GM18519 (cell line): ENCODE results near the gene MEA1.
A peak's percentile ranks its signal among the peaks of the same experiment; 100 is the strongest.
"Not testable (repeated sequence)": the region's sequence is repeated elsewhere in the genome, so short reads cannot be mapped to it uniquely, and the experiment has no call there.

Source experiments
- ATAC-seq: cut with Tn5 transposase; IDR thresholded peaks from one replicate; pipeline ENCODE4 v1.9.1; 2021; ENCODE audit warnings: mild to moderate bottlenecking, moderate library complexity; ENCODE audit not compliant: unreplicated experiment, low FRiP score

MEA1 gene

GRCh38 chr6:43013097-43013842, 476 bp downstream of the MEA1 start:
- no peak for ATAC-seq

- ATAC-seq = no peak
Observed at GRCh38 chr6:43012364-43012763, 1.4 kb downstream of the MEA1 start.

DNA sequence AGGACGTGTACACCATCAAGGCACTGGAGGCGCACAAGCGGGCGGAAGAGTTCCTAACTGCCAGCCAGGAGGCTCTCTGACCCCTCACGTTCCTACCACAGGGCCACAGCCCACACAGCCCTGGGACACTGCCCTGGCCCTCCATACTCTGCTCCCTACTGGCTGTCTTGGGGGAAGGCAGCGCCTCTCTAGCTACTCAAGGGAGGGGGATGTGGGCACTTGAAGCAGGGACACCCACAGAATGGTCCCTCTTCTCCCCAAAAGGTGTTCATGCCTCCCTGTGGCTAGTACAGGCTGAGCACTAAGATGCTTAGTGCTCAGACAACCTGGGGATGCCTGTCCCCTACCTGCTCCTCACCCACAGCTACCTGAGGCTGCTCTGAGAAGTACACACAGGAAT, 2.5 kb downstream of the MEA1 start:
- no peak for ATAC-seq

DNA sequence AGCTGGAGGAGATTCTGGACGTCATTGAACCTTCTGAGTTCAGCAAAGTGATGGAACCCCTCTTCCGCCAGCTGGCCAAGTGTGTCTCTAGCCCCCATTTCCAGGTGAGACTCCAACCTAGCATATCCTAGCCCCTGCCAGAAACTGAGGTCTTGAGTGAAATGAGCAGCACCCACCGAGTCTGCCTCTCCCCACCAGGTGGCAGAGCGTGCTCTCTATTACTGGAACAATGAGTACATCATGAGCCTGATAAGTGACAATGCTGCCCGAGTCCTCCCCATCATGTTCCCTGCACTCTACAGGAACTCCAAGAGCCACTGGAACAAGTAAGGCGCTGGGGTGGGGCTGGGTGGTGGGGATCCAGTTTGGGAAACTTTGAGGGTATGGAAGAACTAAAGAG, 4.6 kb downstream of the MEA1 start:
- ATAC-seq = no peak

GRCh38 chr6:43007126-43007525, 6.6 kb downstream of the MEA1 start:
- no peak for ATAC-seq

GRCh38 chr6:43006251-43006650, 7.5 kb downstream of the MEA1 start:
- no peak for ATAC-seq

- no peak for ATAC-seq
Observed at GRCh38 chr6:43005844-43006243, 7.9 kb downstream of the MEA1 start.

- no peak for ATAC-seq
Observed at GRCh38 chr6:43001843-43002242, 11.9 kb downstream of the MEA1 start.

GRCh38 chr6:42998205-42998604, 15.5 kb downstream of the MEA1 start:
- not testable (repeated sequence) for ATAC-seq

- ATAC-seq = no peak
Observed at GRCh38 chr6:42996513-42996912, 17.2 kb downstream of the MEA1 start.

- no peak for ATAC-seq
Observed at GRCh38 chr6:42993445-42993844, 20.3 kb downstream of the MEA1 start.

DNA sequence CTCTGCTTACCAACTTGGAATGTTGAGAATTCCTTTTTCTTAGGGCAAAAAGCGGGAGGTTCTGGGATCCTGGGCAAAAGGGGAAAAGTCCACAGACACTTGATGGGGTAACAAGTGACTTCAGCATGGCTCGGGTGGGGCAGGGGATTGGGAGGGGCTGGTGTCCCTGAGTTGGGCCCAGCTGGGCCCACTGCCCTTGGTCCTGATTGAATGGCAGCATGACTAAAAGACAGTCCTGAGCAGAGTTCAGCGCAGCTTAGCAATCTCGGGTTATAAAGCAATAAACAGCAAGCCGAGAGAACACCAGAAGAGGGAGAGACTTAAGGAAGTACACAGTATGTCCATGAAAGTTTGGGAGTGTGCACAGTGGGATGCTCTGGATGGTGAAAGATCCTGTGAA, 23.8 kb downstream of the MEA1 start:
- ATAC-seq = no peak

DNA sequence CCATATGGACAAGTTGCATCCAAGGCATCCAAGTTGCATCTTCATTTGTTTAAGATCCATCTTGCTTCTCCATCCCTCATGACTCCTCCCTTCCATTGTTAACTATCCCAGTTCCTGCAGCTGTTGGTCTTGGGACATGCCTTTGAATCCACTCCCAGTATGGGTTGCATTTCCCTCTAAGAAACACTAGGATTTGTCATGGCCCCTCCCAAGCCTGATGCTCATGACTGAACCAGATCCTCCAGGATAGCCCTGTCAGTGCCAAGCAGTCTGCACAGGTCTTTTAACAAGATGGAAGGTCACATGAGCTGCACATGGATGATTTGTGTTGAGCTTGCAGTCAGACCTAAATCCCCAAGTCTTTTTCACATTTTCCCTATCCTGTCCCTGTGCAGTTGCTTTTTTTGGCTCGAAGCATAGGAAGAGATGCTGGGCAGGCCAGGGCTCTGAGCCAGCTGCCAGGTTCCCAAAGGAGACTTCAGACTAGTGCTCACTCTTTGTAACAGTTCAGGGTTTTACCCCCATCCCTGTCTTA, 25.2 kb downstream of the MEA1 start:
- ATAC-seq = no peak

GRCh38 chr6:42987533-42988451, 26.0 kb downstream of the MEA1 start:
- ATAC-seq = no peak

DNA sequence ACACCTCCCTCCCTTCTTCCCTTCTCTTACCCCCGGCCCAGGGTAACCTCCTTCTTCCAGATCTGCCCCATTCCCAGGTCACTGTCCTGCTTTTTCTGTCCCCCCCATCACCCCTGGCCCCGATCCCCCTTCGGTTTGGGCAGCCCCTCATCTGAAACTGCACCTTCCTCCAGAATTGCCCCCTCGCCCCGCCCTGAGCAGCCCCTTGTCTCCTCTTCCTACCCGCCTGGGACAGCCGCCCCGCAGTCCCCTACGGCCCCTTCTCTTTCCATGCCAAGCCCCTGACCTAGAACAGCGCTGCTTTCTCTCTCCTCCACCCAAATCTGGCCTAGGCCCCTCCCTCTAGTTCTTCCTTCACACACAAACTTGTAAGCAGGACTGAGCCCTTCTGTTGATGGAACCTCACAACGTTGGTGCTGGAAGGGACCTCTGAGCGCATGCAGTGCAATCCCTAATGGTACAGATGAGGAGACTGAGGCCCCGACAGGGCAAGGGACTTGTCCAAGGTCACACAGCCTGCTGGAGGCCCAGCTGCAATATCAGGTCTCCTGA, 28.7 kb downstream of the MEA1 start:
- no peak for ATAC-seq

DNA sequence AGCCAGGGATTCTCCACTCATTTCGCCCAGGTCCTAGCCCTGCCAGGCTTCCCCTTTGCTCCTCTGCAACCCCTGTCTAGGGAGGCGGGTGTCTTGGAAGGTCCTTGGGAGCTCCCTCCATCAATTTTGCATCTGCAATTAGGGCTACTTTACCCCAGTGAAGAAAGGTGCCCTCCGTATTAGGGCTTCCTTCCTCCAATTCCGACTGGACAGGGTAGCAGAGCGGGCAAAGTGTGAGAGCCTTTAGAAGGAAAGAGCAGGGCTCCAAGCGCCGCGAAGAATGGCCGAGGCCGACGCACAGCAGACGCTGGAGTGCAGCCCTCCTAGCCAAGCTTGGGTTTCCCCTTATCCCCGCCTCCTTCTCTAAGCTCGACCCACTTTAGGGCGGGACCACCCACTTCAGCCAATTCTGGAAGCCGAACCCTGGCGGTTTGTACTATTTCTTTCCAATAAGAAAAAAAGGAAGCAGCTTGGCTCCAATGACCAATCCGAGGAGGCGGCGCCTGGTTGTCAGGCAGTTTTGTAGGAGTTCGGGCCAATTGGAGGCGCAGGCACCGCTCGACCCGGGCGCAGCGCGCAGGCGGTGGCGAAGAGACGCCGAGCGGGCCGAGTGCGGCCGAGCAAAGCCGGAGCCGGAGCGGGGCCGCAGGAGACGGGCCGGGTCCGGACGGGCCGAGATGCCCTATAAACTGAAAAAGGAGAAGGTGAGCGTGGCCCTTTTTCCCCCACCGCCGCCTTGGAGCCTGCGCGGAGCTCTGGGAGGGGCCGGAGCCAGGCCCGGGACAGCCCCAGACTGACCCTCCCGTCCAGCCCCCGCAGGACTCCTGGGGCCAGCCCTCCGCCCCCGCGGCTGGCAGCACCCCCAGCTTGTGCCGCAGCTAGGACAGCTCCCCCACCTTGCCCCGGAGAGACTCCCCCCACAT, 29.5 kb downstream of the MEA1 start, which contains the start of gene PPP2R5D:
TSS of gene PPP2R5D (plus strand) at position 570 of the 923 bp plus-strand sequence. CDS start at position 678, 108 bp downstream.
- peak; percentile 86 for ATAC-seq

- no peak for ATAC-seq
Observed at GRCh38 chr6:42981836-42982235, 31.9 kb downstream of the MEA1 start.

- no peak for ATAC-seq
Observed at GRCh38 chr6:42979523-42980177, 34.1 kb downstream of the MEA1 start.

DNA sequence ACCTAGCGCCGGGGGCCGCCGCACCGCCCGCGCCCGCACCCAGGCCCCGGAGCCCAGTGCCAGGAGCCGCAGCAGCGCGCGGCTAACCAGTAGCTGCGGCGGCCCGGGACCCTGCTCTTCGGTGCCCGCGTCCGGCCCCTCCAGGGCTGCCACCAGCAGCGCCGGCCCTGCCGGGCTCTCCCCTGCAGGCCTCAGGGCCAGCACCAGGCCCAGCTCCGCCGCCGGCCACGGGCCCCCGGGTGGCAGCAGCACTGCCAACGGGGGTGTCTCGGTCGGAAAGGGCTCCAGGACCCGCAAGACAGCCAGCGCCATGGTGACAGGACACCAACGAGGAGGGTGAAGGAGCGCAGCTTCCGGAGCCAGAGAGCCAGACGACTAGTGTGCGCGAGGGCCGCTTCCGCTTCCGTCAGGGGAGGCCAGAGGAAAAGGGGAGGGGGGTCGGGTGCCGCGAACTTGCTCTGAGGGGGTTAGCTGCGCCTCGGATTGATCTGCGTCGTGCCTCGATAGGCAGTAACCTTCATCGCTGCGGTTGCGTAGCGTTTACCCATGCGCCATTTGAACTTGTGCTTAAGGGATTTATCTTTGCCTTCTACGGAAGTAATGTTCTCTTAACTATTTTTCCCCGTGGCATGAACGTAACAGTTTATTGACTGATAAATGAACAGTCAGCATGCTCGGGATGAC, 34.8 kb downstream of the MEA1 start, which contains the start of gene PEX6:
TSS of gene PEX6 (minus strand) at position 343 of the 684 bp plus-strand sequence. CDS start at position 312, 31 bp downstream.
- ATAC-seq = peak; percentile 63
